Gastroesophageal sphincter (tissue), 3 donors: ENCODE data around the gene ENTPD7.

Experiments
- POLR2A ChIP-seq, 2 donors: fragments of 450-650 bp; IDR thresholded peaks; one replicate each; pipeline ENCODE4 v1.6.1; 2017; ENCODE audit warnings: antibody characterized with exemption in 2 of 2, mild to moderate bottlenecking in 2 of 2, moderate library complexity in 1 of 2
- TF ChIP-seq, protein P1 (sequence below), 4 experiments: fragments of 200-600 bp in 2 of 4; fragments of 450-650 bp in 2 of 4; sonication (generic) in 1 of 4; IDR thresholded peaks; one replicate each; pipeline ENCODE4 v1.5.1; 2017 to 2019; ENCODE audit warnings: antibody characterized with exemption in 4 of 4, mild to moderate bottlenecking in 2 of 4, moderate library complexity in 2 of 4

DNA sequence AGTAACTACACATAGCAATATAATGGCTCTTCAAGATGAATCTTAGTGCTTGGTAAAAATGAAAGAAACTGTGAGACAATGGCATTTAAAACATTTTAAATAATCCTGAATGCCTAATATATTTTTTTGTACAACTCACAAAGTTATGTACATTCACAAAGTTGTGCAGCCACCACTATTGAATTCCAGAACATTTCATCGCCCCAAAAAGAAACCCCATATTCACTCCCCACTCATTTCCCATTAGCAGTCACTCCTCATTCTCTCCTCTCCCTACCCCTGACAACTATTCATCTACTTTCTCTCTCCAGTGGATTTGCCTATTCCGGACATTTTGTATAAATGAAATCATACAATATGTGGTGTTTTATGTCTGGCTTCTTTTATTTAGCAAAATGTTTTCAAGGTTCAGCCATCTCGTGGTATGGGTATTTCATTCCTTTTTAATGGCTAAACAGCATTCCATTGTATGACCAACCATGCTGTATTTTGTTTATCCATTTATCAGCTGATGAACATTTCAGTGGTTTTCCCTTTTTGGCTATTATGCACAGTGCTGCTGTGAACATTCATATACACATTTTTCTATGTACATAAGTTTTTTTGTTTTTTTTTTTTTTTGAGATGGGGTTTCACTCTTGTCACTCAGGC lies 34.7 kb downstream of the ENTPD7 start:
- TF ChIP-seq POLR2A (IDR thresholded peaks at IDR 0.05) = no peak
- TF ChIP-seq, protein P1, sequence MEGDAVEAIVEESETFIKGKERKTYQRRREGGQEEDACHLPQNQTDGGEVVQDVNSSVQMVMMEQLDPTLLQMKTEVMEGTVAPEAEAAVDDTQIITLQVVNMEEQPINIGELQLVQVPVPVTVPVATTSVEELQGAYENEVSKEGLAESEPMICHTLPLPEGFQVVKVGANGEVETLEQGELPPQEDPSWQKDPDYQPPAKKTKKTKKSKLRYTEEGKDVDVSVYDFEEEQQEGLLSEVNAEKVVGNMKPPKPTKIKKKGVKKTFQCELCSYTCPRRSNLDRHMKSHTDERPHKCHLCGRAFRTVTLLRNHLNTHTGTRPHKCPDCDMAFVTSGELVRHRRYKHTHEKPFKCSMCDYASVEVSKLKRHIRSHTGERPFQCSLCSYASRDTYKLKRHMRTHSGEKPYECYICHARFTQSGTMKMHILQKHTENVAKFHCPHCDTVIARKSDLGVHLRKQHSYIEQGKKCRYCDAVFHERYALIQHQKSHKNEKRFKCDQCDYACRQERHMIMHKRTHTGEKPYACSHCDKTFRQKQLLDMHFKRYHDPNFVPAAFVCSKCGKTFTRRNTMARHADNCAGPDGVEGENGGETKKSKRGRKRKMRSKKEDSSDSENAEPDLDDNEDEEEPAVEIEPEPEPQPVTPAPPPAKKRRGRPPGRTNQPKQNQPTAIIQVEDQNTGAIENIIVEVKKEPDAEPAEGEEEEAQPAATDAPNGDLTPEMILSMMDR (IDR thresholded peaks at IDR 0.05) = no peak
